HG03558 (cell line): ENCODE results near the gene LACTB.

Experiments
- ATAC-seq: cut with Tn5 transposase; IDR thresholded peaks from one replicate; pipeline ENCODE4 v1.9.1; 2021; ENCODE audit warnings: moderate number of reproducible peaks; ENCODE audit not compliant: unreplicated experiment; ENCODE audit errors: extremely low read depth

Gene LACTB, protein sequence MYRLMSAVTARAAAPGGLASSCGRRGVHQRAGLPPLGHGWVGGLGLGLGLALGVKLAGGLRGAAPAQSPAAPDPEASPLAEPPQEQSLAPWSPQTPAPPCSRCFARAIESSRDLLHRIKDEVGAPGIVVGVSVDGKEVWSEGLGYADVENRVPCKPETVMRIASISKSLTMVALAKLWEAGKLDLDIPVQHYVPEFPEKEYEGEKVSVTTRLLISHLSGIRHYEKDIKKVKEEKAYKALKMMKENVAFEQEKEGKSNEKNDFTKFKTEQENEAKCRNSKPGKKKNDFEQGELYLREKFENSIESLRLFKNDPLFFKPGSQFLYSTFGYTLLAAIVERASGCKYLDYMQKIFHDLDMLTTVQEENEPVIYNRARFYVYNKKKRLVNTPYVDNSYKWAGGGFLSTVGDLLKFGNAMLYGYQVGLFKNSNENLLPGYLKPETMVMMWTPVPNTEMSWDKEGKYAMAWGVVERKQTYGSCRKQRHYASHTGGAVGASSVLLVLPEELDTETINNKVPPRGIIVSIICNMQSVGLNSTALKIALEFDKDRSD

GRCh38 chr15:63121382-63122001 lies at the start of gene LACTB:
Gene LACTB (plus strand): TSS chr15:63121861. CDS start chr15:63121872, 11 bp downstream.
- ATAC-seq, result no peak

- no peak for ATAC-seq
Observed at GRCh38 chr15:63072023-63072650, 49.5 kb upstream of the LACTB start.

- no peak for ATAC-seq
Observed at GRCh38 chr15:63072809-63073277, 48.8 kb upstream of the LACTB start.

DNA sequence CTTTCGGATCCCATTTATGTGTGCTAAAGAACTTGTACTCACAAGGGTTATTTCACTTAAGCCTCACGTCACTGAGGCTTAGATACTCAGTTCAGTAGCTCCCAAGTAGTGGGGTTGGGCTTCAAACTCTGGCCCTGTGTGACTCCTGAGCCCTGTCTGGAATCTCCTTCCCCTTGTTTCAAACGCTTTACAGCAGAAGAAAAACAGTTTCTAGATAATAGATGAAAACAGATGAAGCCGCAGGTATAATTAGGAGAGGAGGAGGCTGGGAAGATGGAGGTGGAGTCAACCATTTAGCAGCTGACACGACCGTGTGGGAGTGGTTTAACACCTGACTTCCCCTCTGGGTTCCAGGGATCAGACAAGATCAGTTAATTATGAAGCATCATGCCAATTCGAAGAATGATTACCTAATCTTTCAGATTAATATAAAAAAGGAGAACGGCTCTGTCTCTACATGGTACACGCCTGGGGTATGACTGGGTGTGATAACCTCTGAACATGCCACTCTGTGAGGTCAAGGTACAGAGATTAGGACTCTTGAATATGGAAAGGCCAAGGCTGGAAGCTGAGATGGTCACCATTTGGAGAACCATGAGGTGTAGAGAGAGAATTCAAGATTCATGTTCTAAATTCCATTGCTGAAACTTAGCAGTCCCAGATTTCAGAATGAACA lies 48.0 kb upstream of the LACTB start:
- ATAC-seq, result no peak

DNA sequence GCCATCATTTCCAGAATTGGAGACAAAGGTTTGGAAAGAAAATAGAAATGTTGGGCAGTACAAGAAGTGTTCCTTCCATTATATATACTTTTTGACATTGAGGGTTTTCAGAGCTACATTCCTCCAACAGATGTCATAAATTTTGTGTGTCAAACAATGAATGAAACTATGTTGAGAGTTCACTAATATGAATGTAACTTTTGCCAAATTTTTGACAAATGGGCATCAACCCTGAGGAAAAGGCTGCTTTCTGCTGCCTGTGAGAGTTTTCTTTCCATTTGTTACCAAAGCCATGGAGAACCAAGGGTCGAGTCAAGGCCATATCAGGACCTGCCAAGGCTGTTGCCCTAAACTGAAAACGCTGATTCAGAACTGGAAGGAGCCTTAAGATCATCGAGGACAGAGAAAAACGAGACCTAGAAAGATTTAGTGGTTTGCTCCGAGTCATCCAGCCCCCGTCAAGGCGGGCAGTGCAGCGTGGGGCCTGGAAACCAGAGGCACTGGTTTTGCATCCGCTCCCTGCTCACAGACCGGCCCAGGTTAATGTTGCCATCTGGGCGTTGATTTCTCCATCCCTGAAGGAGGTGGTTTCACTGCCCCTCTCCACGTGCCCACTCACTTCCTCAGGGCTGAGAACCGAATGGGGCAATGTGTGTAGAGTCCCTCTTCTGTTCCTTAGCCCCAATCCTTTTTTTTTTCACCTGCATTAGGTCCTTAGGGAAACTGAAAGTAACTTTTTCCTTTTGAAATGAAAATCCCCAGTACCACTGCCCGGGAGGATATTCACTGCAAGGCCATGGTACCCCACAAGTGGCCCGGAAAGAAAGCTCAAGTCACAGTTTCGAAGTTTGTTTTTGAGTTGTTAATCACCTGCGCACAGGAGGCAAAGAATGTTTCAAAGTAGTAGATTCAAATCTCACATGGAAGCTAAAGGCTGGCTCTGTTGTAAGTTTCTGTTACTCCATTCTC lies 46.4 kb upstream of the LACTB start:
- no peak for ATAC-seq

GRCh38 chr15:63075984-63076713 lies 45.5 kb upstream of the LACTB start:
- ATAC-seq, result no peak

DNA sequence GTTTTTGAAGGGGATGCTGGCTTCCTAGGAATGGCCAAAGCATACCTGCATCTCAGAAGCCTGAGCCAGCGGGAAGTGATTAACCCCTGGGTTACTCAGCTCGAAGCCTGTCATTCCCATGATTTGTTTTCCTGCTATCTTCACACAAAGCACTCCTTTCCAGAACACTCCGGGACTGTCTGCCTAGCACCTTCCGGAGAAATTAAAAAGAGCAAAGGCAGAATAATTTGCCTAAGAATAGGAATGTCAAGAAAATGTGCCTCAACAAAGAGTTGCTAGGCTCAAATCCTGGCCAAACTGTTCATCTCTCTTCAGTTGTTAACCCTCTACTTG lies 45.0 kb upstream of the LACTB start:
- ATAC-seq, result no peak

DNA sequence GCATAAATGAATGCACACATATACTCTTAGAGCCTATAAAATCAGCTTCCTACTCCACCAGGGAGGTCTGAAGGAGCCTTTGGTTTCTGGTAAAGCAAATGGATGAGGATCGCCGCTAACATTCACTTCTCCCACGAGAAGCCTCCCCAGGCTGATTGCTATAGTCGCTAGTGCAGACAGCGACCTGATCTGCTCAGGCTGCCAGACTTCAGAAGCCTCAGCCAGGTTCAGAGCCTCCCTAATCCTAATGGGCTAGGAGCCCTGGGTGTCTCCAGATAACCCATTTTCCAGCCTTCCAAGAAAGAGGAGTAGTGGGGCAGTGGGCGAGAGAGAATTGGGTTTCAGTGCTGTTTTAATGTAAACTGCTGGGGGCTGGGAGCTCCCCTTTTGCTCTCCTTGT lies 43.7 kb upstream of the LACTB start:
- ATAC-seq, result no peak

- no peak for ATAC-seq
Observed at GRCh38 chr15:63079947-63080626, 41.6 kb upstream of the LACTB start.

DNA sequence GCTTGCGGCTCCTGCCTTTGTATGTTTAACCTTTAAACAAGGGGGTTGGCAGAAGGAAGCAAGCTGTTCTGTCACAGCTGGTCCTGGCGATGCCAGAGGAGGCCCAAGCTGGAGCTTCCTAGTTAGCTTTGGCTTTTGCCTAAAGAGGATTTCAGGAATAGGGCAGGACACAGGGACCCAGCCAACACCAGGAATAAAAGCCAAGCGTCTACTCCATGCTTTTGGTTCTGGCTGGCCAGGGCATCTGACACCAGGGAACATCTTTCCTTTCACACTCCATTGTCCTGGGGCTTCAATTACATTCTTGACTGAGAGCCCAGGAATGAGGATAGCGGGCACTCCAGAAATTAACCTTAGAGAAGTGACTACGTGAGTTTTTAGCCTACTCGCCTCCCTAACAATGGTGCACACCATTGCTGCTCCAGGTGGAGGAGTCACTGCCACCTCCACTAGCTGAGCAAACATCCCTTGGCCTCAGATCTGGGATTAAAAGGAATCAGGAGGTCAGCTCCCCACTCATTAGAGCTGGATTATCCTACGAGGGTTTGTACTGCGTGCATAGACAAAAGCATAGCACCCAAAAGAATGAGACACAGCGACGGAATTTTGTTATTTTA lies 40.9 kb upstream of the LACTB start:
- no peak for ATAC-seq

GRCh38 chr15:63082366-63082765 lies 39.3 kb upstream of the LACTB start:
- ATAC-seq, result no peak

DNA sequence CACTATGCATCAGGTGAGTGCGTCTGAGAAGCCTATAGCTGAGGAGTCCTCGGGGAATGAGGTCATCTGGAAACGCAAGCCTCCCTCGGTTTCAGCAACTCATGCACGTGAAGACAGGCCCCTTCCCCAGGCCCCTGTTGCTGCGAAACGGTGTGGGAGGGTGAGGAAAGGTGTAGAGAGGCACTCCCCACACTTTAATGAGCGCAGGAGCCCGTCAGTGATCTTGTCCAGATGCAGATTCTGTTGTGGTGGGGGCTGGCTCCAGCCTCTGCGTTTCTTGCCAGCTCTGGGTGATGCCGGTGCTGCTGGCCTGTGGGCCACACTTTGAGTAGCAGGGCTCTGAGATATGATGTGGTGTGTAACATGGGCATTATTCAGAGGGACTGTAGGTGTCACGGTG lies 38.6 kb upstream of the LACTB start:
- ATAC-seq, result no peak

DNA sequence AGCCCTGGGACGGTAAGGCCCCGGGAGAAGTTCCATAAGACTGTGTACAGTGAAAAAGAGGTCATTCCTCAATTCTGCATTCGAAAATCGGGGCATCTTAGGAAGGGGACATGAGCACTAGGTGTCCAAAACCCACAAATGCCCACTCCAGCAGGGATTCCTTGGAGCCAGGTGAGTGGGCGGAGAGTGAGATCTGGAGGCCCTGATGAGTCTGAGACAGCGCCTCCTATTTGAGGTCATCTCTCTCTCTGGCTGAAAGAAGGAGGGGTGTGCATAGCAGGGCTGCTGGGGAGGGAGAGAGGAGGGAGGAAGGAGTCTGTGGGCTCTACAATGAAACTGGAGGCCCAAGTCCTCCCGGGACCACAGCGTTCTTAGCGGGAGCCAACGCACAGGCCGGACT lies 38.1 kb upstream of the LACTB start:
- ATAC-seq, result no peak

GRCh38 chr15:63084806-63085205 lies 36.9 kb upstream of the LACTB start:
- no peak for ATAC-seq

DNA sequence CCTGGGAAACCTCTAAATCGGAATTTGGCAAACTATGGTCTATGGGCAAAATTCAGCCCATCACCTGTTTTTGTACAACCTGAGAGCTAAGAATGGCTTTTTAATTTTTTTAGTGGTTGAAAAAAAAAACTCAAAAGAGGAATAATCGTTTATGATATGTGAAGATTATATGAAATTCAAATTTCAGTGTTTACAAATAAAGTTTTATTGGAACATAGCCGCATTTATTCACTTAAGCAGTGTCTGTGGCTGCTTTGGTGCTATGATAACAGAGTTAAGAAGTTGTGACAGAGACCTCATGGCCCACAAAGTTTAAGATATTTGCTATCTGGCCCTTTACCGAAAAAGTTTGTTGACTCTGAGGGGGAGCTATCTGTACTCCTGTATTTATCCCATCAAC lies 36.4 kb upstream of the LACTB start:
- ATAC-seq, result no peak

- ATAC-seq, result no peak
Observed at GRCh38 chr15:63086271-63086670, 35.4 kb upstream of the LACTB start.

- no peak for ATAC-seq
Observed at GRCh38 chr15:63086947-63087346, 34.7 kb upstream of the LACTB start.
